GM18507 (cell line): Measurements from ENCODE around the gene FCRLB.
"Not testable (repeated sequence)": the region's sequence is repeated elsewhere in the genome, so short reads cannot be mapped to it uniquely, and the experiment has no call there.

ENCODE experiments used
- DNase-seq: peaks from one replicate; pipeline ENCODE4 v3.0.0; 2011; ENCODE audit warnings: low read depth; ENCODE audit not compliant: insufficient read length; ENCODE audit errors: extremely low spot score
- FAIRE-seq: peaks from 2 replicates; lab custom pipeline; 2011; peaks lifted over from hg19 to GRCh38; lab: Jason Lieb, UNC

Gene FCRLB

GRCh38 chr1:161710560-161710959, 10.8 kb upstream of the FCRLB start:
- no peak for FAIRE-seq

GRCh38 chr1:161718559-161719324, 2.6 kb upstream of the FCRLB start:
- no peak for DNase-seq

More at GRCh38 chr1:161710560-161710959, 10.8 kb upstream of the FCRLB start:
- no peak for DNase-seq

GRCh38 chr1:161719325-161719611, 2.1 kb upstream of the FCRLB start:
- FAIRE-seq: no peak
- DNase-seq: no peak

More at GRCh38 chr1:161718559-161719324, 2.6 kb upstream of the FCRLB start:
- peak; percentile 77 for FAIRE-seq

GRCh38 chr1:161720422-161720821, 922 bp upstream of the FCRLB start:
- no peak for DNase-seq
- no peak for FAIRE-seq

- FAIRE-seq: no peak
Measured at GRCh38 chr1:161721738-161722343, 497 bp downstream of the FCRLB start.

GRCh38 chr1:161722406-161722805, 1.1 kb downstream of the FCRLB start:
- DNase-seq (no peak), FAIRE-seq (no peak)

More at GRCh38 chr1:161721738-161722343, 497 bp downstream of the FCRLB start:
- no peak for DNase-seq

GRCh38 chr1:161723459-161724141, 2.3 kb downstream of the FCRLB start:
- DNase-seq (no peak), FAIRE-seq (no peak)

- FAIRE-seq: peak; percentile 52
- DNase-seq: not testable (repeated sequence)
Measured at GRCh38 chr1:161725258-161725907, 4.0 kb downstream of the FCRLB start.

GRCh38 chr1:161725908-161726472, 4.6 kb downstream of the FCRLB start:
- DNase-seq (no peak), FAIRE-seq (no peak)

- FAIRE-seq (no peak), DNase-seq (peak; percentile 72)
Measured at GRCh38 chr1:161726473-161727255, 5.3 kb downstream of the FCRLB start.

- FAIRE-seq (peak; percentile 57), DNase-seq (no peak)
Measured at GRCh38 chr1:161727256-161727924, 6.0 kb downstream of the FCRLB start.

GRCh38 chr1:161728376-161729226, 7.3 kb downstream of the FCRLB start:
- FAIRE-seq (no peak), DNase-seq (no peak)

- no peak for FAIRE-seq
- no peak for DNase-seq
Measured at GRCh38 chr1:161730050-161730564, 8.8 kb downstream of the FCRLB start.

- no peak for FAIRE-seq
- DNase-seq: no peak
Measured at GRCh38 chr1:161731241-161731640, 9.9 kb downstream of the FCRLB start.

GRCh38 chr1:161731981-161732718, 10.8 kb downstream of the FCRLB start:
- DNase-seq (no peak), FAIRE-seq (no peak)

GRCh38 chr1:161733526-161733925, 12.2 kb downstream of the FCRLB start:
- no peak for FAIRE-seq
- DNase-seq: no peak

- FAIRE-seq (peak; percentile 52), DNase-seq (no peak)
Measured at GRCh38 chr1:161735837-161736236, 14.5 kb downstream of the FCRLB start.
